Activated CD4-positive, alpha-beta T cell treated with anti-CD3 and anti-CD28 coated beads for 4 hours (primary cell): ENCODE results near the gene TTC9C.
"Not testable (repeated sequence)": the region's sequence is repeated elsewhere in the genome, so short reads cannot be mapped to it uniquely, and the experiment has no call there.

Experiments used
- DNase-seq, 2 donors: peaks; one replicate each; pipeline ENCODE4 v3.0.0-alpha.2; 2020

The TTC9C gene

GRCh38 chr11:62728171-62728988, at the start of gene TTC9C:
Gene TTC9C (plus strand): TSS chr11:62728486. CDS start chr11:62728849, 363 bp downstream.
- peak; percentile 84 to 88 for DNase-seq

GRCh38 chr11:62678770-62679696, 49.3 kb upstream of the TTC9C start, which contains the start of gene UBXN1:
Gene UBXN1 (minus strand): TSS chr11:62679073. CDS start chr11:62678923, 150 bp downstream.
- peak; percentile 82 to 85 for DNase-seq

- peak; percentile 26 to 31 for DNase-seq
Observed at GRCh38 chr11:62680825-62681240, 47.5 kb upstream of the TTC9C start.

- no peak for DNase-seq
Observed at GRCh38 chr11:62682518-62682917, 45.8 kb upstream of the TTC9C start.

- no peak for DNase-seq
Observed at GRCh38 chr11:62687508-62688396, 40.5 kb upstream of the TTC9C start.

GRCh38 chr11:62688491-62688890, 39.8 kb upstream of the TTC9C start:
- DNase-seq = no peak

- DNase-seq = no peak
Observed at GRCh38 chr11:62689421-62690183, 38.7 kb upstream of the TTC9C start, which contains the start of gene LRRN4CL. Gene LRRN4CL (minus strand): TSS chr11:62689530. CDS start chr11:62688508, 1,022 bp downstream.

DNA sequence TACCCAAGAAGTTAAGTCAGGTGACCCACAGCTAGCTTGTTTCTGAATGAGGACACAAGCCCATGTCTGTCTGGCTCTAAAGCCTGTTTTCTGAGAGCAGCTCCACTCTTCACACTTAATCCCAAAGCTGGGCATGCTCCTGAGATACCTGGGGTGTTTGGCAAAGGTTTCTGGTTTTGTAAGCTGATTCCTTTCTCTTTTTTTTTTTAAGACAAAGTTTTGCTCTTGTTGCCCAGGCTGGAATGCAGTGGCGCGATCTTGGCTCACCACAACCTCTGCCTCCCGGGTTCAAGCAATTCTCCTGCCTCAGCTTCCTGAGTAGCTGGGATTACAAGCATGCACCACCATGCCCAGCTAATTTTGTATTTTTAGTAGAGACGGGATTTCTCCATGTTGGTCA, 34.7 kb upstream of the TTC9C start:
- DNase-seq = not testable (repeated sequence)

GRCh38 chr11:62694455-62695167, 33.7 kb upstream of the TTC9C start:
- DNase-seq = peak; percentile 80 to 81

- no peak for DNase-seq
Observed at GRCh38 chr11:62702246-62702645, 26.0 kb upstream of the TTC9C start.

DNA sequence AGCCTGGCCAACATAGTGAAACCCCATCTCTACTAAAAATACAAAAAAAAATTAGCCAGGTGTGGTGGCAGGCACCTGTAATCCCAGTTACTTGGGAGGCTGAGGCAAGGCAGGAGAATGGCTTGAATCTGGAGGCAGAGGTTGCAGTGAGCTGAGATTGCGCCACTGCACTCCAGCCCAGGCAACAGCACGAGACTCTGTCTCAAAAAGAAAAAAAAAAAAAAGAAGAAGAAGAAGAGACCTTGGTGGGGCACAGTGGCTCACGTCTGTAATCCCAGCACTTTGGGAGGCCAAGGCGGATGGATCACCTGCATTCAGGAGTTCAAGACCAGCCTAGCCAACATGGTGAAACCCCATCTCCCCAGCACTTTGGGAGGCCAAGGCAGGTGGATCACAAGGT, 24.4 kb upstream of the TTC9C start:
- not testable (repeated sequence) for DNase-seq

DNA sequence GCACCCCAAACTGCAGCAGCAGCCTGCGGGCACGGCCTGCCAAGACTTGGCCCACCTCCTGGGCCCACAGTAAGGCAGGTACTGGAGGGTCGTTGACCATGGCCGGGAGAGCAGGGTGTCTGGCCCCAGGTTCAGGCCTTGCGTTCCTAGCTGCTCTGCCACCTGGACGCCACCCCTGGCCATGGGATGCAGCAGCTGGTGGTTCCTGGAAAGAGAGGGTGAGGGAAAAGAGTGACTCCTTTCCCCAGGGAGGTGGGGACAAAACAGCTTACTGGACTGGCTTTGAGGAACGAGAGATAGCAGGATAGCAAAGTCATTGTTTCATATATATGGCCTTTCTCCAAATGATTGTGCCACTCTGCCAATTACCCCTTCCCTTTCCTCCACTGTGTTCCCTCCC, 22.9 kb upstream of the TTC9C start:
- DNase-seq = no peak

DNA sequence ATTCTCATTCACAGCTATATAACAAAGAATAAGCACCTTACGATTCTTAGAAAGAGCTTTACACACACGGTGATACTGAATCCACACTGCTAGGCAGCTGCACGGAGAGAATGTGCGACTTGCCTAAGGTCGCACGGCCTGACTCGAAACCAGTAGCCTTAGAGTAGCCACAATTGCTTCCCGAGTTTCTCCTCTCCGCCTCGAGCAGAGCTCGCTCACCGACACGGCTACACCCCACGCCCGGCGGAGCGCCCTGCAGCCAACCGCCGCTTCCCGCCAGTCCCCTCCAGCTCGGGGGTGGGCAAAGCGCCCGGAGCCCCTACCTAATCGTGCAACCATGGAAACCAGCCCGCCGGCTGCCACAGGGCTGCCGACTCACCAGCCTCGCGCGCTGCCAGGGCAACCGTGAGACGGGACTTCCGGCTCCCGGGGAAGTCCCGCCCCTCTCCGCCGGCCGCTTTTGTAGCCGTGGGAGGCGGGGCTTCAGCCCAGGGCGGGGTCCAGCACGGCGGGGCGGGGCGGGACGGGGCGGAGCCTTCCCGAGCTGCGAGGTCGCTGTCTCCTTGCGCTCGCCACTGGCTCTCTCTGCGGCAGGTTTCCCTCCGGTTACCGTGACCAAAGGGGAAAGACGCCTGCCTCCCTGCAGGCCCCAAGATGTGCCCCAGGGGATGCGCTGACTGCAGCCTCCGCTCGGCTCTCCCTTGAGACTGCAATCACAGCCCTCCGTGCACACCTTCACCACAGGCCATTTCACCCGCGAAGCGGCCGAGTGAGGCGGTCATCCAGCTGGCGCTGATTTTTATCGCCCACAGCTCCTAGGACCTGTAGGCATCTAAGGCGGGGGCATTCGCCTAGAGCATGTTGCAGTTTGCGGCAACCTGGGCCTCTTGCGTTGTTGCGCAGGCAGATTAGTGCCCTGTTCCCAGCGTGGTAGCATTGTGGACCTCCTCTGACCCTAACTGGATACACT, 22.1 kb upstream of the TTC9C start:
- peak; percentile 92 to 95 for DNase-seq

DNA sequence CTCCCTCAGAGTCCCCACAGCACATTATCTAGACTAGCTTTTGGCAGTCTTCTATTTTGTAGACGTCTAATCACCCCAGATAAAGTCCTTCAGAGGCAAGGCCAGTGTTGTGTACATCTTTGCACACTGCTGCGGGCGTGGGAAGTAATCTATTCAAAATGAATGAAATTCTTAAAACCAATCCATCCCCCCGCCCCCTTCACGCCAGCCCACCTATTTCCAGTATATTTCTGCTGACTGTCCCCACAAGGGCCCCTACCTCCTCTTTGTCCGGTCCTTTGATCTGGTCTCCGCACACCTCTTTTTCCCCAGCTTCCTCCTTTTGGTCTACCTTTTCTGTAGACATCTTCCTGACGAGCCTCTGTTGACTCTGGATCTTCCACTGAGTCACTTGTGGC, 21.4 kb upstream of the TTC9C start:
- no peak for DNase-seq

DNA sequence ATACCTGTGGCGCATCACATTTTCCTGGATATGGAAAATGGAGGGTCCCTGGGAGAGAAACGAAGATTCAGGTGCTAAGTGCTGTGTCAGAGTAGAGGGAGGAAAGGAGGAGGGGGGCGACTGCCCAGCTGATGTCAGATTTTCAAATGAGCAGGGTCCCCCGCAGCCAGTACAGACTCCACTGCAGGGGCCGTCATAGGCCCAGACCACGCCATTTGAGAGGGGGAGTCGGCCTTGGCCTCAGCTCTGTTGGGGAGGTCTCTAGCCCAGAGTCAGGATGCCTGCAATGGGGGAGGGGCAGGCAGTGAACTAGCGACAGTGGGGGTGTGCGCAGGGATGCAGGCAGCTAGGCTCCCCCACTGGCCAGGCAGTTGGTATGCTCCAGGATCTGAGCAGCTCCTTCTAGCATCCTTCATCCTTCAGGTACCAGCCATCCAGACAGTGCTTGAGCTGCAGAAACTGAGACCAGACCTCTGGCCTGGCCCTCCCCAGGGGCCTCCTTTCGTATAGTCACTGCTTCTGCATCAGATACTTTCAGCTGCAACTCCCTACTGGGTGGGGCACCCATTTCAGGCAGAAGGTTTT, 20.9 kb upstream of the TTC9C start, which contains the start of the genes BSCL2 and GNG3:
TSS of gene BSCL2 (minus strand) at position 148 of the 585 bp plus-strand sequence. CDS start 229 bp downstream, outside the sequence.
TSS of gene GNG3 (plus strand) at position 400 of the 585 bp plus-strand sequence. CDS start 620 bp downstream, outside the sequence.
- DNase-seq = no peak

DNA sequence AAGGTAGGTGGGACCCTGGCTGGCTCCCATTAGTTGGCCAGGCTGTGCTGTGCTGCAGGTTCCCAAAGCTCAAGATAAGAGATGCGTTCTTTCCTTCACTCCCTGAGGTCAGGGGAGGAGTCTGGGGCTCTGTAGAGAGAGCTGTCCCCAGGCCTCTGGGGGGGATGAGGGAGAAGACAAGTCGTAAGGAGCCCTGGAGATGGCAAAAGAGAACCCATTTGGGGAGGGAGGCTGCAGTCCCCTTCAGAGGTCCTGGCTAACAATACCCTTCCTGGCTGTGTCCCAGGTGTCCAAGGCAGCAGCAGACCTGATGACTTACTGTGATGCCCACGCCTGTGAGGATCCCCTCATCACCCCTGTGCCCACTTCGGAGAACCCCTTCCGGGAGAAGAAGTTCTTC, 19.9 kb upstream of the TTC9C start:
- DNase-seq = no peak

DNA sequence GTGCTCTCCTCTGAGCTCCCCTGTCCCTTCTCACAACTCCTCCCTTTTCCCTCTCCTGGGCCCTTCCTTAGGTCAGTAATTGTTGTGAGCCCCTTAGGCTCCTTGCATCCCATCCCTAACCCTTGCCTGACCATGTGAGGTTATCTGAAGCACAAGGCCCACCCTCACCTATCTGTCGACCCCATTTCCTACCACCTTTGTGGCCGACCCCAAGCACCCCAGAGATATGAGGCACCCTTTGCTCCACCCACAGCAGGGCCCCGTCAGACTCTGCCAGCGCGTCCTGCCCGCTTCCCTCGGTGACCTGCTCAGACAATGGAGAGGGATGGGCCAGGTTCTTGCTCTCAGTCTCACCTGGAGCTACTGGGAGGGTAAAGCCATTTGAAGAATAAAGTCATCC, 19.5 kb upstream of the TTC9C start:
- DNase-seq = peak; percentile 41 to 46

GRCh38 chr11:62709247-62710000, 18.9 kb upstream of the TTC9C start:
- DNase-seq = peak; percentile 96
